ENCODE data around the gene SRGAP3. TPM values are rescaled to one million over a fixed set of nuclear protein-coding genes. Genes with fewer than 3 reads are reported as not detected.

The SRGAP3 gene
- total RNA-seq, 1 donor from 2014 or later = 1.6 TPM

DNA sequence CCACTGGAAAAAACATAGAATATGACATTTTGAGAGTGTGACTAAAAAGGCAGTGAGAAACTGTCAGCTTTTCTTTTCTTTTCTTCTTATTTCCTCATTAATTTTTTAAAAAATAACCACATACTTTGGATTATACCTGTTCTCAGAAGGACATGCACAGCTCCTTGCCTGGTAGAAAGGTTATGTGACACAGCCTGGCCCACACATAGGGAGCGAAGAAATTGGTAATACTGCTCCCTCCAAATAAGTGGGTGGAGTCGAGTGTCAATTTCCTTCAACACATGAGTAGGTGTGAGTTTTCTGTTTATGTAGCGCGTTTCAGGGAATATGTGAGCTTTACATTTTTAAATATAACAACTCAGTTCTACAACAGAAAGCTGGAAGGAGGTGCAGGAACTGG lies 257.2 kb downstream of the SRGAP3 start:
- intact Hi-C loops (cut with micrococcal nuclease) = no loop called here

DNA sequence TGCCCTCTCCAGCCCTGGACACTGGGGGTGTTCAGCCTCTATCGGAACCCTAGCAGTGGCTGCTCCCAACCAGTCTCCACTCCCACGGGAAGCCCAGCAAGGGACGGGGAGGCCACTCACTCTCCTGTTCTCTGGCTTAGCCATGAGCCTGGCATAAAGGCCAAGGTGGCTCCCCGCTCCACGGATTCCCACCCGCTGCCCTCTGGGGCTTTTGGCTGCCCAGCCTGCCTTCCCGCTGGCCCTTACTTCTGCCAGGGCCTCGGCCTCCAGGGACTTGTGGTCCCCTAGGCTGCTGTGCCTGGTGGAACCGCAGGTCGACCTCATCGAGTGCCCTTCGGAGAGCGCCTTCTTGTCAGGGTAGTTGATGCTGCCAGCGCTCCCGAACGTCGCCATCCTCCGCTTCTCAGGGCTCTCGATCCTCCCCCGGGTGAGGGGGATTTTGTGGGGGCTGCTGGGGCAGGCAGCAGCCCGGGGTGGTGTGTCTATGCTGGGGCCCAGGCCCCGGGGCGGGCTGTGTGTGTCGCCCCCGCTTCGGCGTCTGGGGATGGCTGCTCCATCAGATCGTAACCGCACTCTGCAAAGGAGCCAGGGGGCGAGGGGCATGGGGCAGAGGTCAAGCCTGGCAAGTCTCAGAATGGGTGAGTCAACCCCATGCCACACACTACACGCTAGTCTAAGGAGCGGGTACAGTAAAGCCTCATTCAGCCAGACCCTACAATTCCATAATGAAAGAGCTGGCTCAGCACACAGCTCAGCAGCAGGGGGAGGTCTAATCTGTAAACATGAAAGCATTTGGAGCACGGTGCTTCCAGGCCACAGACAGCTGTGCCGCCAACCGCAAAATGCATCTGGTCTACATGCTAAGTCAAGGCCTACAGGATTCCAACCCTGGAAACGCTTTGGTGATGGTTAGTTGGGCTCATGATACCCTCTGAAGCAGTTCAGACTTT lies 258.9 kb downstream of the SRGAP3 start:
- intact Hi-C loops (cut with micrococcal nuclease) = no loop called here

DNA sequence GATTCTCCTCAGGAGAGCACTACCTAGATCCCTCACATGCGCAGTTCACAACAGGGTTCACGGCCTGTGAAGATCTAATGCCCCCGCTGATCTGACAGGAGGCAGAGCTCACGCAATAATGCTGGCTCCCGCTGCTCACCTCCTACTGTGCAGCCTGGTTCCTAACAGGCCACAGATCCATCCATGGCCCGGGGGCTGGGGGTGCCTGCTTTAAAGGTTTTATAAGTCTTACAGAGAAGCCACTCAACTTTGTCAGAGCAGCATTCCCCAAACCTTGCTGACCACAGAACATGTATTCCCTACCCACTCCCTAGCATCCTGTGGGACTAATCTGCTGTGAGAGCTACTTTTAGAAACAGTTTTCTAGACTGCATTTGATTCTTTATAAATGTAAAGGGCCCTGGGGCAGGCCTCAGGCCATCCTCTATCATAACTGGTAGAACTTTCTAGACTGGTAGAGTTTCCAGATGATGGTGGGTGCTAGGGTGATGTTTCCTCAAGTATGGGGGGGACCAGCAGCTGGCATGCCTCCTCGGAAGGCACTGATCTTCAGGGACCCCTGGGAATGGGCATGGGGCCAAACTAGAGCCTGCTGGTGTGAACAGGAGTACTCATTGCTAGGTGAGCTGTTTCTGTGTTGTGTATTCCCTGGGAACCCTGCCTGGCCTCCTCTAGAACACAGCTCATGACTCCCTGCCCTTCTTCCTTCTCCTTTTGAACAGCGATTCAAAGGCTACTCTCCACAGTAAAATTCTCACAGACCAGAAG lies 260.5 kb downstream of the SRGAP3 start:
- intact Hi-C loops (cut with micrococcal nuclease) = loop anchor here (1.0 kb wide), 4 partner anchors 18 to 313 kb away; partner anchors contain the start of gene SRGAP3

DNA sequence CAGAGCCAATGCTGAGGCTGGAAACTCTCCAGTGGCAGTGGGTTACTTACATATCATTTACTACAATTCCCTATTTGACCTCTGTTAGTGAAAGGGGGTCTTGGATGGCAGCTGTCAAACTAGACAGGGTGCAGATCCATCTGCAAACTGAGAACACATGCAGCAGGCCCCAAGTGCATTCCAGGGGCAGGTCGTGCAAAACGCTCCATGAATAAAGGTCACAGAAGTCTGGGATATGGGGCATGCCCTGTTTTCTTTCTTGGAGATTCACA lies 261.1 kb downstream of the SRGAP3 start:
- intact Hi-C loops (cut with micrococcal nuclease) = loop anchor here (1.0 kb wide), 4 partner anchors 17 to 314 kb away; partner anchors contain the start of gene SRGAP3

DNA sequence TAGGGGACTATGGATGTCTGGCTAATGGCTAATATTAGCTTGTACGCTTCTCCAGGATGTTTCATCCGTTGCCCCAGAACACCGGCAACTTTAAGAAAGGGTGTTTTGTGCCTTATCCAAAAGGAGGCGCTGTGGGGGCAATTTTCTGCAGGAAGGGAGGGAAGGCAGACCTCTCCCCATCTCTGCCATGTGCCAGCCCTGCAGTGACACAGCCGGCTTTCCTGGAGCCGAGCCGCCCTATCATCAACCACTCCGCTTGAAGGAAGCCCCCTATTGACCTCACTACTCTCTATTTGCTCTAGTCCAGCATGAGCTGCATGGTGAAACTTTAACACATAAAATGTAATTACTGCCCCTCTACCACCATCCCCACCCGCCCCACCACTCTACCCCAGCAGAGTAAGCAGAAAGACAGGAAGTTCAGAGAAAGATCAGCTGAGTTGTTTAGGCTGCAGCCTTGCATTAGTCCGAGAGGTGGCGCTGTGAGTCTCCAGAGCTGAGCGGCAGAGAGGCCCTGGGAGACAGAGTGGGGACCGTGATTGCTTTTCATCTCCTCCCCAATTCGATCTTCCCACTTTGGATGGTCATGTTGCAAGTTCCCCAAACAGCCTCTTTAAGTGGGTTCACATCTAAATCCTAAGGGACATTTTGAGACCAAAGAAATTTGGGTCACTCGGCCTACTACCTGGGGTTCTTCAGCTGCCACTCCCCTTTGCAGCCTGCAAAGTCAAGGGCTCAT lies 261.6 kb downstream of the SRGAP3 start:
- intact Hi-C loops (cut with micrococcal nuclease) = loop anchor here (1.0 kb wide), 4 partner anchors 17 to 314 kb away; partner anchors contain the start of gene SRGAP3

DNA sequence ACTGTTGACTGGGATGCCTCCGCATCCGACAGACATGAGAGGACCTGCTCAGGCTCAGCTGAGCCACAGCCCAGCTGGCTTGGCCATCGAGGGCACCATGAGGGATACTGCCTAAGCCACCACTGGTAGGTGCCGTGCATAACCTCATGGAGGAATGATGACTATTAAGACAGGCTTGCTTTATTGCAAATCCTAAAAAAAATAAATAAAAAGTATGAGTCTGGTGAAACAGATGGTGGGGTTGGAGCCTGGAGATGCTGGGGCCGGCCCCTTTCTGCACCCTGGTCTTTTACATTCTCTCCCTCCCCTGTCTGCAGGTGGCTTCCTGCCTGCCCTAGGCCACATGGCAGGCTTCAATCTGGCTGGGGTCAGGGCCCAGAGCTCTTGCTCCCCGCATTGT lies 262.2 kb downstream of the SRGAP3 start:
- intact Hi-C loops (cut with micrococcal nuclease) = no loop called here

DNA sequence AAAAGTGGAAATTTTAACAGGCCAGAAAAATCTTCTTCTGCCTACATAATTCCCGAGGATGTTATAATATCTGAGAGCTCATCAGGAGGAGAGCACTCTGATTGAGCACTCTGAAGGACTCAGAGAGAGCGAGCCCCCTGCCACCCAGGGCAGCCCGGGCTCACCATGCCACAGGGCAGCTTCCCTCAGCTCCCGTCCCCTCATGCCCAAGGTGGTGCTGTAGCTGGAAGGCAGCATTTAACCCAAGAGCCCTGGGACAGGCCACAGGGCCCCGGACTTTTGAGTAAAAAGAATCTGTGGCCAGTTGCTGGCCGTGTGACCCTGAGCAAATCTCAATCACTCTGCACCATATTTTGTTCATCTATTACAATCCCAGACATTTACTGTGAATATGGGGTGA lies 262.7 kb downstream of the SRGAP3 start:
- intact Hi-C loops (cut with micrococcal nuclease) = no loop called here

DNA sequence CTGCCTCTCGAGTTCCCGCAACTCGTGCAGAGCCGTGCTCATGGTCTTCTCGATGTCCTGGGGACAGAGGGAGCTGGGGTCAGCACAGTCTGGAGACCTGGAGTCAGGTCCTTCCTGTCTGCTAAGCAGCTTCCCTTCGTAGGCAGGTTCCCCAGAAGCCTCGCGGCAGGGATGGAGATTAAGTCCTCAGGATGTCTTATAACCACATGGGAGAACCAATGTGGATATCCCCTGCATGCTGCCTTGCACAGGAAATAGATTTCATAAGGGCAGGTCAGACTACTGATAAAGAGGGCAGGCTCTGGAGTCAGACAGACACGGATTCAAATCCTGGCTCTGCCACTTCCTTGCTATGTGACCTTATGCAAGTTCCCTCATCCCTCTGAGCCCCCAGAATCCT lies 263.6 kb downstream of the SRGAP3 start:
- intact Hi-C loops (cut with micrococcal nuclease) = no loop called here

DNA sequence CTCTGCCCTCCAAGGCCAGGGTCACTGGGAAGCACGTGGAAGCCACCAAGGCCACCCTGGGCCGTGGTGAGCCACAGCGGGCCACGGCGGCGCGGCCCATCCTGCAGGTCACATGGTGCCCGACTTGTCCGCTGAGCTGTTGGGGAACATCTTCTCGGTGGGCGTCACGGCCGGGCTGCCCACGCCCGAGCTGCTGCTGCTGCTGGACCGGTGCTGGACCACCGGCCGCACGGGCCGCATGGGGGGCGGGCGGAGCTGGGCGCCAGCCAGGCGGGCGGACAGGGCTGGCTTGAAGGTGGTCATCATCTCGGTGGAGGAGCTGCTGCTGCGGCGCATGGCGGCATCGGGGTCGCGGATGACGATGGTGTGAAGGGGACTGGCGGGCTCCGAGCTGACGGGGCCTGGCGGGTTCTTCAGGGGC lies 264.0 kb downstream of the SRGAP3 start:
- intact Hi-C loops (cut with micrococcal nuclease) = no loop called here

DNA sequence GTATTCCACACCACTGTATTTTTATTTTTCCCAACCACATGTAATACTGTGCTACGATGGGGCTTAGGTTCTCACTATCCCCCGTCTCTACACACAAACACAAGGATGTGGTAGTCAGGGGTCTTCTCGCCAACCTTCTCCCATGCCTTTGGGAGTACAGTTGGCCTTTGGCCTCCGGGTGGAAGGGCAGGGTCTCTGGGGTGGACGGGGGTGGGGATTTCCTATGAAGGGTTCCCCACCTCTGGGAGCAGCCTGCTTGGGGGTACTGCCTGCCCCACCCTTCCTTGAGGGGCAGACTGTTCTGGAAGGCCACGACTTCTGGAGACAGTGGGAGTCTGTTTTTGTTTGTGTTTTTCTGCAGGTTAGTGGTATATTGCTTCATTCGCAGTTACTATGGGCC lies 264.9 kb downstream of the SRGAP3 start:
- intact Hi-C loops (cut with micrococcal nuclease) = no loop called here

DNA sequence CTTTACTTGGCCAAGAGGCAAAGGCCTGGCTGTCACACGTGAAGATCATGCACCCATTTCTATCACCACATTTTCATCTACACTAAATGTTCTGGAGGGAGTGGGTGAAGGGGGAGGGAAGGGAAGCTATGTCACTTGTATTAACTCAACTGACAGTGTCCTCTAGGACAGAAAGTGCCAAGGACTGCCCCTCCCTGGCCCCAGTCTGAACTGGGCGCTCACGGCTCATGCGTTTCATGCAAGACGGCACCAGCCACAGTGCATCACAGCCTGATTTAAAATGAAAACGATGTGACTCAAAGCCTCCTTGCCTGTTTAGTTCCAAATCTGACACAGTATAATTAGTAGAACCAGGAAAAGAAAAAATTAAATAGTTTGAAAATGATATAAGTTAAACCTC lies 265.4 kb downstream of the SRGAP3 start:
- intact Hi-C loops (cut with micrococcal nuclease) = no loop called here

DNA sequence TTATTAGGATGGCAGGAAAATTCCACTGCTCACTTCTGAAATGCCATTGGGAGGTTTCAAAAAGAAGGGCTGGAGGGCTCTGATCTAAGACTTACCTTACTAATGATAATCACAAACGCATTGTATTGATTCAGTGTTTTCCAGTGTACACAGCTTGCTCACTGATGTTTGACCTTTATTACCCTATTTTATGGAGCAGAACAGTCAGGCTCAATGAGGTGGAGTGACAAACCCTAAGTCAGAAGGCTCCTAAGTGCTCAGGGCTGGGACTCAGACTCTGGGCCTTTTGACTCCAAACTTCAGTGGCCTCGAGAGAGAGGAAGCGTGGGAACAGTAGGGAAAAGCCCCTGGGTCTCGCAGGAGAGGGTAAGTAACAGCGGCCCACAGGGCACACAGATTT lies 265.9 kb downstream of the SRGAP3 start:
- intact Hi-C loops (cut with micrococcal nuclease) = no loop called here

DNA sequence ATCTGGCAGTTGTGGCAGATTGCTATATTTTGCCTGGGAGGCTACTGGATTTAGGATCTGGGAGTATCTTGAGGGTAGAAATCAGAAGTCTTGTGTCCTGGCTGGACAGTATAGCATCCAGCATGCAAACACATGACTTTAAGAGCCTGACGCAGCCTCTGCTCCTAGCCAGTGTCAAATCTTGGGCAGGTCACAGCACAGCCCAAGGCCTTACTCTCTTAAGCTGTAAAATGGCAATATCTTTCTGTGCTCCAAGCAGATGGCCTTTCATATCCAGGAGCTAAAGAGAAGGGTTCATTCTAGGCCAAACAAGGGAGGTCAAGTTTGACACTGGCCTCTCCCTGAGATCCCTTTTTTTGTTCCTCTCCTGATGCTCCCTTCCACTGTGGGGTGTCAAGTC lies 266.4 kb downstream of the SRGAP3 start:
- intact Hi-C loops (cut with micrococcal nuclease) = no loop called here

DNA sequence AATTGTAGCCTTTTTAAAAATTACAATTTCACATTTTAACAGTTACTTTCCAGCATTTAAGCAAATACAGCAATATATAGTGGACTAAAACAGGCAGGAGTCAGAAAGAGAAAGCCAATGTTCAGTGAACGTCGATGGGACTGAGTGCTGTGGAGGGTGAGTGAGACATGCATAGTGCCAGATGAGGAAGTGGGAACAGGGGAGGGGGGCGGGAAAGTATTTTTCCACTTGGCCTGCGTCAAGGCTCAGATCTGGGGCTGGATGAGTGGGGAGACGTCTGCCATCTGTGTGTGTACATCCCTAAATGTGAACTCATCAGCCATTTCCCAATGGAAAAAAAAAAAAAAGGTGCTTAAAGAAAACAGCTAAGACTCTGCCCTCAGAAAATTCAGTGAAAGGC lies 266.9 kb downstream of the SRGAP3 start:
- intact Hi-C loops (cut with micrococcal nuclease) = no loop called here

DNA sequence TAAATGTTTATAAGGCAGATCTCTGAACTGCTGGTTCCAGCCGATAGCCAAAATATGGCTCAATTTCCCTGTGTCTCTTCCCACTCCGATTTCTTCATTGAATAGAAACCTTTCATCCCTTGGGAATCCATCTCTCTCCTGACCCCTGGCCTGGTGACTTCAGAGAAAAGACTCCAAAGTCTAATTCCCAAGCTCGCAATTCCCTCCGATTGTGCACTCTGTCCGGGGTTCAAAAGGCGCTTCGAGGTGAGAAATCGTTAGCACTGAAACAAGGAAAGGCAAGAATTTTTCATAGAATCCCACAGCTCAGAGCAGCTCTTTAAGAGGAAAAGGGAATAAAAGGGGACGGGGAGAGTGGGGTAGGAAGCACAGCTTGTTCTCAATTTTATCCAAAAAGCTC lies 267.7 kb downstream of the SRGAP3 start:
- intact Hi-C loops (cut with micrococcal nuclease) = no loop called here

DNA sequence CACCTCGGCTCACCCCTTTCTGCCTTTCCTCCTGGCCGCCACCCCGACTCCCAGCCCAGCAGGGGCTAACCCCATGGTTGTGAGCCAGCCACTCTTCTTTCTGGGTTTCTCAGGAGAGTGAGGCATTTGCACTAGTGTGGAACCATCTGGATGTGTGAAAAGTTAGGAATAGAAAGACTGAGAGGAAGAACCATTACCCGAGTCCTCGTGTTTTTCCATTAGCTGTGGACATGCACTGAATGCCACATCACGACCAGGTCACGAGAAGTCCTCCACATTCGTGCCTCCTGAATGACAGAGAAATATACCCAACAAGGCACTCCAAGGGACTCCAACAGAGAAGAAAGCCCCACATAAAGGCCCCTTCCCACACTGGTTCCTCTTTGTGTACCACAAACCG lies 268.1 kb downstream of the SRGAP3 start:
- intact Hi-C loops (cut with micrococcal nuclease) = no loop called here

DNA sequence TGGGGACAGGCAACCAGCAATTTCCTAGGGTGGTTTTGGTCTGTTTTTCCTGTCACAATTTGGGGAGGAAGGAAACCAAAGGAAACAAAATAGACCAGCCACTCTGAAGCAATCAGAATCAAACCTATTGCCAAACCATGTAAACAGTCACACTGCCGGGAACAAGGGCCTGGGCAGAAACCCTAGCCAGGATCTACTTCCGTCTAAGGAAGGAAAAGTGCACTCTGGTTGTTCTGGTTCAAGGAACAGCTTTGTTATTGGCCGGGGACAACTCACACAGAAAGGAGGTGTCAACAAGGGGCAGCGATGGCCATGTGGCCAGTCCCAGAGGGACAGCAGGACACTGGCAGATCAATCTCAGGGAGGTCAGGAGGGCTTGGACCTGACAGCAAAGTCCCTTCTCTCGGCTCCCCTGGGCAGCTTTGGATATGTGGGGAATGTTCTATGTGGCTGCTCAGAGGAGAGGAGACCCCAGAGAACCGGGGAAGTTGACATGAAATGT lies 268.6 kb downstream of the SRGAP3 start:
- intact Hi-C loops (cut with micrococcal nuclease) = no loop called here

DNA sequence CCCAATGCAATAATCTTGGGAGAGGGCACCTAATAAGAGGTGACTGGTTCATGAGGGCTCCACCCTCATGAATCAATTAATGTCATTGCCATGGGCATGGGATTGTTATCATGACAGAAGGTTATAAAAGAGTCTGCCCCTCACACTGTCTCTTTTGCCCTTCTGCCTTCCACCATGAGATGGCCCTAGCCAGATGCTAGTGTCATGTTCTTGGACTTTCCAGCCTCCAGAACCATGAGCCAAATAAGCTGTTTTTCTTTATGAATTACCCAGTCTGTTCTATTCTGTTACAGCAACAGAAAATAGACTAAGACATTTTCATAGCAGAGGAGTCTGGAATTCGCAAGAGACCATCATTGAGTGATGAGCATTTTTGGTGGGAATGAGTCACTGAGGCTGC lies 270.2 kb downstream of the SRGAP3 start:
- intact Hi-C loops (cut with micrococcal nuclease) = no loop called here

DNA sequence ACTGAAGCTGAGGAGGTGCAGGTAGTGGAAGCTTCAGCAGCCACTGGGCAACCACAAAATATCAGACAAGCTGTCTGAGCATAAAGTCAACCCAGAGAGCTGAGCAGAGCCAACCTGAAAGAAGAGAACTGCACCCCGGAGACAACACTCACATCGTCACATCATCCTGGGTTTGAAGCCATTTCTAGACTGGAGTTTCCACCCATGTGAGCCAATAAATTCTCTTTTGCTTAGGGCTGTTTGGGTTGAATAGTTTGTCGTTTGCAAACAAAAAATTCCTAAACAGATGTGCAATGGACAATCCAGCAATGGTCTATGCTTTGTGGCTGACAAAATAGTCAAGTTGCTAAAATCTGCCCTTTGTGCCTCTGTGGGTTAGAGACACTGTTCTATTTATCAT lies 270.9 kb downstream of the SRGAP3 start:
- intact Hi-C loops (cut with micrococcal nuclease) = no loop called here

DNA sequence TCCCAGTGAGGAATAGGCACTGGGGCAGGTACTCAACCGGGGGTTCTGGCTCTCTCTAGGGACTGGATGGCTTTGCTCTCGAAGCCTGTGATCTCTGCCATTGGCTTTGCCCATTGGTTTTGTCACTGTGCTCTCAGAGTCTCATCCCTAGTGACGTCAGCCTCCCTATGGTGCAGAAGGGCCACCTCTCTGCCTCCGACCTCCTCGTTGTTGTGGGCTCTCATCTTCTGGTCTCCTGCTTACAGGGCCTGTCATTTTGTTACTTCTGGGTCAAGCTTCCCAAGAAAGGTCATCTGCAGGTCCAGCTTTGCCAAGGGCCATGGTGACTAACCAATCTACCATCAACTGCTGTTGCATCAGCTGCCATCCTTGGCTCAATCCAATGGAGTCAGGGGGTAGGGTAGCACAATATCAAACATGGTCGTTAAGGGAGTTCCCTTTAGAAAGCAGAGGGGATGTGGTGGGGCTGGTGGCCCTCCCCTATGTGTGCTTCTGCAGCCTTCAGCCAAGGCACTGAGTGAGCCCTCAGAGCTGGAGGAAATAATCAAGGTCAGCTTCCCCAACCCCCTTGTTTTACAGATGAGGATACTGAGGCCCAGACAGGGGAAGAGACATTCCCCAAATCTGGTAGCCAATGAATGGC lies 272.8 kb downstream of the SRGAP3 start:
- intact Hi-C loops (cut with micrococcal nuclease) = no loop called here

Data from T-helper 1 cell treated with Interleukin-12 subunit alpha and Interleukin-12 subunit beta and Interleukin-4 antibody, amounts not matched to agents 30 ng/mL and 1 ng/mL, for 36 hours (primary cell).